H9 (cell line): ENCODE data around the gene MYL3. TPM values are rescaled to one million over a fixed set of nuclear protein-coding genes. Genes with fewer than 3 reads are reported as not detected.

Experiments
- DNase-seq: peaks from one replicate; pipeline ENCODE4 v3.0.0-alpha.2; 2017
- H2AFZ ChIP-seq: one replicate; pipeline ENCODE4 v1.6.1; 2013; ENCODE audit warnings: mild to moderate bottlenecking, low read length, control low read depth, moderate library complexity
- H2AK5ac ChIP-seq: 2 replicates; pipeline ENCODE4 v1.6.1; 2013; ENCODE audit warnings: low read length, control low read depth, mixed read lengths; ENCODE audit not compliant: insufficient read length
- H2BK120ac ChIP-seq: one replicate; pipeline ENCODE4 v1.6.1; 2013; ENCODE audit warnings: low read depth, mild to moderate bottlenecking, low read length, control low read depth, inconsistent platforms; ENCODE audit not compliant: poor library complexity, severe bottlenecking
- H2BK12ac ChIP-seq: 2 replicates; pipeline ENCODE4 v1.6.1; 2013; ENCODE audit warnings: low read length, control low read depth, mixed read lengths, low read depth; ENCODE audit not compliant: insufficient read length
- H2BK15ac ChIP-seq: 2 replicates; pipeline ENCODE4 v1.6.1; 2013; ENCODE audit warnings: low read depth, low read length, control low read depth
- H2BK20ac ChIP-seq: one replicate; pipeline ENCODE4 v1.6.1; 2013; ENCODE audit warnings: low read depth, mild to moderate bottlenecking, low read length, control low read depth, inconsistent platforms; ENCODE audit not compliant: poor library complexity, severe bottlenecking
- H2BK5ac ChIP-seq: 2 replicates; pipeline ENCODE4 v1.6.1; 2013; ENCODE audit warnings: low read length, control low read depth, mixed read lengths; ENCODE audit not compliant: insufficient read length
- H3K14ac ChIP-seq: 2 replicates; pipeline ENCODE4 v1.6.1; 2013; ENCODE audit warnings: low read length, control low read depth; ENCODE audit not compliant: insufficient read depth
- H3K18ac ChIP-seq: 2 replicates; pipeline ENCODE4 v1.6.1; 2013; ENCODE audit warnings: low read depth, mild to moderate bottlenecking, mixed read lengths, low read length, control low read depth; ENCODE audit not compliant: insufficient read length
- H3K23ac ChIP-seq: 2 replicates; pipeline ENCODE4 v1.6.1; 2013; ENCODE audit warnings: low read length, control low read depth, mixed read lengths, low read depth; ENCODE audit not compliant: insufficient read length
- H3K23me2 ChIP-seq: 2 replicates; pipeline ENCODE4 v1.6.1; 2013; ENCODE audit warnings: low read depth, mild to moderate bottlenecking, mixed read lengths, low read length, control low read depth; ENCODE audit not compliant: insufficient read length, poor library complexity, severe bottlenecking
- H3K27ac ChIP-seq: 2 replicates; pipeline ENCODE4 v1.5.1; 2013; ENCODE audit warnings: low read length, control low read depth, mixed read lengths, low read depth; ENCODE audit not compliant: insufficient read length
- H3K27me3 ChIP-seq: 2 replicates; pipeline ENCODE4 v1.6.1; 2013; ENCODE audit warnings: low read length, control low read depth, inconsistent platforms; ENCODE audit not compliant: insufficient read depth
- H3K4ac ChIP-seq: 2 replicates; pipeline ENCODE4 v1.6.1; 2013; ENCODE audit warnings: low read depth, mild to moderate bottlenecking, control low read depth, inconsistent platforms, low read length, moderate library complexity
- H3K4me1 ChIP-seq: 2 replicates; pipeline ENCODE4 v1.6.1; 2013; ENCODE audit warnings: low read length, control low read depth, inconsistent platforms; ENCODE audit not compliant: insufficient read depth
- H3K4me2 ChIP-seq: 2 replicates; pipeline ENCODE4 v1.6.1; 2013; ENCODE audit warnings: low read length, control low read depth, mixed read lengths; ENCODE audit not compliant: insufficient read length, insufficient read depth
- H3K56ac ChIP-seq: 2 replicates; pipeline ENCODE4 v1.6.1; 2013; ENCODE audit warnings: low read depth, mild to moderate bottlenecking, mixed read lengths, low read length, control low read depth; ENCODE audit not compliant: insufficient read length
- H3K79me1 ChIP-seq: 2 replicates; pipeline ENCODE4 v1.6.1; 2013; ENCODE audit warnings: low read depth, mild to moderate bottlenecking, moderate library complexity, low read length, control low read depth, inconsistent platforms; ENCODE audit not compliant: insufficient read depth, poor library complexity, severe bottlenecking
- H3K79me2 ChIP-seq: 2 replicates; pipeline ENCODE4 v1.6.1; 2013; ENCODE audit warnings: low read length, control low read depth, inconsistent platforms; ENCODE audit not compliant: insufficient read depth
- H3K9ac ChIP-seq: 2 replicates; pipeline ENCODE4 v1.6.1; 2013; ENCODE audit warnings: low read length, control low read depth, mixed read lengths; ENCODE audit not compliant: insufficient read length; ENCODE audit errors: extremely low read depth
- H3K9me3 ChIP-seq: one replicate; pipeline ENCODE4 v1.6.1; 2013; ENCODE audit warnings: low read depth, low read length, inconsistent platforms; ENCODE audit not compliant: control insufficient read depth
- H3T11ph ChIP-seq: one replicate; pipeline ENCODE4 v1.6.1; 2013; ENCODE audit warnings: mild to moderate bottlenecking, low read length, control low read depth, inconsistent platforms
- H4K20me1 ChIP-seq: one replicate; pipeline ENCODE4 v1.6.1; 2013; ENCODE audit not compliant: control insufficient read depth, insufficient read length, insufficient read depth
- H4K5ac ChIP-seq: 2 replicates; pipeline ENCODE4 v1.6.1; 2013; ENCODE audit warnings: low read depth, mild to moderate bottlenecking, mixed read lengths, low read length, control low read depth; ENCODE audit not compliant: insufficient read length
- H4K8ac ChIP-seq: replicated peaks from 2 replicates; pipeline ENCODE4 v1.6.1; 2013; ENCODE audit warnings: low read length, control low read depth, mixed read lengths, low read depth; ENCODE audit not compliant: insufficient read length
- H4K91ac ChIP-seq: 2 replicates; pipeline ENCODE4 v1.6.1; 2013; ENCODE audit warnings: low read depth, mild to moderate bottlenecking, moderate library complexity, mixed read lengths, low read length, control low read depth; ENCODE audit not compliant: insufficient read length
- H3K27ac Mint-ChIP-seq, 3 experiments: 2 replicates in 2 of 3; 3 replicates in 1 of 3; pipeline ENCODE4 v1.8.0; 2020 to 2021; ENCODE audit warnings: mixed read lengths in 3 of 3, mild to moderate bottlenecking in 1 of 3, moderate library complexity in 1 of 3
- H3K27me3 Mint-ChIP-seq: 2 replicates; pipeline ENCODE4 v1.8.0; 2021; ENCODE audit warnings: low read depth, mild to moderate bottlenecking, moderate library complexity, mixed read lengths
- H3K36me3 Mint-ChIP-seq, 3 experiments: 2 replicates in 2 of 3; 3 replicates in 1 of 3; pipeline ENCODE4 v1.8.0; 2020 to 2021; ENCODE audit warnings: low read depth in 3 of 3, mixed read lengths in 3 of 3; ENCODE audit not compliant: insufficient read depth in 1 of 3
- H3K4me1 Mint-ChIP-seq, 2 experiments: 2 replicates each; pipeline ENCODE4 v1.8.0; 2020; ENCODE audit warnings: mixed read lengths in 2 of 2
- H3K4me3 Mint-ChIP-seq, 2 experiments: 2 replicates in 1 of 2; 3 replicates in 1 of 2; pipeline ENCODE4 v1.8.0; 2020 to 2021; ENCODE audit warnings: mild to moderate bottlenecking in 2 of 2, mixed read lengths in 2 of 2, moderate library complexity in 1 of 2
- H3K9me3 Mint-ChIP-seq, 2 experiments: 2 replicates in 1 of 2; 3 replicates in 1 of 2; pipeline ENCODE4 v1.8.0; 2020; ENCODE audit warnings: mild to moderate bottlenecking in 2 of 2, mixed read lengths in 2 of 2, moderate library complexity in 1 of 2
- WGBS: extraction: QIAGEN DNeasy Blood & Tissue Kit; methylation state at CpG from one replicate; pipeline ENCODE4 v1.1.7; 2013; ENCODE audit warnings: missing lambda C conversion rate, low lambda C conversion rate, mixed read lengths; ENCODE audit not compliant: insufficient read length; ENCODE audit errors: extremely low coverage; 5-methylcytosine and 5-hydroxymethylcytosine counted together
- total RNA-seq: library from RNA; stranded (reverse); gene quantifications from 2 replicates; pipeline ENCODE4 v1.2.1, GENCODE V29; 2021
- TF ChIP-seq, protein P1 (sequence below): fragments of 200-600 bp; sonication (generic); conservative IDR thresholded peaks from 3 replicates; pipeline ENCODE4 v1.8.0; 2021; ENCODE audit warnings: antibody characterized with exemption, mild to moderate bottlenecking

Gene MYL3
- total RNA-seq, 1 experiment from 2014 or later = 0.24 TPM

DNA sequence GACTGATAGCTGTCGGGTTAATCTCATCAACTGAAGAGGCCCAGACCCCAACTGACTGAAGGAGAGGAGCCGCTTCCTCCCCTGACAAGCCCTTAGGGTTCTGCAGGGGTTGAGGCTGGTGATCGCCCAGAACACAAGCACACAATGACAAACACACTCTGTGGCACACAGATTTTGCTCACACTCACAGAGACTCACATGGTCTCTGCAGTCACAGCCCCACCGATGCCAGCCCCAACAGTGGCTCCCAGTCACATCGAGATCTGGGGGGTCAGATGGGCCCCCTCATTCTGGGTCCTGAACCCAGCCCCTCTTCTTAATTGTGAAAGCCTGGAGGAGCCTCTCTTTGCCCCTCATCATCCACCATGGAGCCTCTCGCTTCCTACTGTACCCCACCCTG is 31.0 kb upstream of the MYL3 start:
- H3K14ac ChIP-seq = no peak overlapping the region
- H2AFZ ChIP-seq = no peak overlapping the region
- H3K9me3 ChIP-seq = no peaks in the 10 kb centered on the region
- no CpG with 5 or more reads among the region's 6 CpGs for WGBS
- no peak overlapping the region for H2BK5ac ChIP-seq
- H3K9me3 Mint-ChIP-seq = no peaks in the 10 kb centered on the region; a peak in 1 of 5 replicates
- no peak overlapping the region for H2BK15ac ChIP-seq
- TF ChIP-seq, protein P1, sequence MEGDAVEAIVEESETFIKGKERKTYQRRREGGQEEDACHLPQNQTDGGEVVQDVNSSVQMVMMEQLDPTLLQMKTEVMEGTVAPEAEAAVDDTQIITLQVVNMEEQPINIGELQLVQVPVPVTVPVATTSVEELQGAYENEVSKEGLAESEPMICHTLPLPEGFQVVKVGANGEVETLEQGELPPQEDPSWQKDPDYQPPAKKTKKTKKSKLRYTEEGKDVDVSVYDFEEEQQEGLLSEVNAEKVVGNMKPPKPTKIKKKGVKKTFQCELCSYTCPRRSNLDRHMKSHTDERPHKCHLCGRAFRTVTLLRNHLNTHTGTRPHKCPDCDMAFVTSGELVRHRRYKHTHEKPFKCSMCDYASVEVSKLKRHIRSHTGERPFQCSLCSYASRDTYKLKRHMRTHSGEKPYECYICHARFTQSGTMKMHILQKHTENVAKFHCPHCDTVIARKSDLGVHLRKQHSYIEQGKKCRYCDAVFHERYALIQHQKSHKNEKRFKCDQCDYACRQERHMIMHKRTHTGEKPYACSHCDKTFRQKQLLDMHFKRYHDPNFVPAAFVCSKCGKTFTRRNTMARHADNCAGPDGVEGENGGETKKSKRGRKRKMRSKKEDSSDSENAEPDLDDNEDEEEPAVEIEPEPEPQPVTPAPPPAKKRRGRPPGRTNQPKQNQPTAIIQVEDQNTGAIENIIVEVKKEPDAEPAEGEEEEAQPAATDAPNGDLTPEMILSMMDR = no peak
- no peak overlapping the region for H2BK20ac ChIP-seq
- no peak overlapping the region; a peak in 1 of 5 replicates for H3K4me3 Mint-ChIP-seq
- no peaks in the 10 kb centered on the region for H3K79me2 ChIP-seq
- no peak overlapping the region for H4K8ac ChIP-seq
- no peaks in the 10 kb centered on the region for H4K20me1 ChIP-seq
- no peak overlapping the region for H4K91ac ChIP-seq
- peaks cover 73% of the 10 kb centered on the region for H3K27me3 Mint-ChIP-seq
- H3T11ph ChIP-seq = no peak overlapping the region
- DNase-seq = no peak
- no peaks in the 10 kb centered on the region; the same call in 1 of the 2 replicates for H3K4me1 ChIP-seq
- H3K4ac ChIP-seq = no peak overlapping the region
- peaks cover 8% of the 10 kb centered on the region for H3K23me2 ChIP-seq
- H3K79me1 ChIP-seq = no peaks in the 10 kb centered on the region
- H3K9ac ChIP-seq = no peak overlapping the region
- no peak overlapping the region for H3K27ac Mint-ChIP-seq
- H3K27me3 ChIP-seq = peaks cover 21% of the 10 kb centered on the region; the same call in 1 of the 2 replicates
- H3K27ac ChIP-seq = no peak overlapping the region
- no peak overlapping the region for H2BK12ac ChIP-seq
- H3K4me2 ChIP-seq = no peak overlapping the region
- H3K4me1 Mint-ChIP-seq = peaks cover 7 to 13% of the 10 kb centered on the region in 2 experiments
- H3K36me3 Mint-ChIP-seq = no peaks in the 10 kb centered on the region
- H2BK120ac ChIP-seq = no peak overlapping the region
- H2AK5ac ChIP-seq = no peak overlapping the region
- H4K5ac ChIP-seq = no peak overlapping the region
- H3K18ac ChIP-seq = no peak overlapping the region
- no peak overlapping the region for H3K56ac ChIP-seq
- H3K23ac ChIP-seq = no peak overlapping the region
